ENCODE data around the gene WNK2.

Gene WNK2

GRCh38 chr9:93200449-93200742, 16.5 kb downstream of the WNK2 start:
- no peak for DNase-seq (ENCODE audit: low read depth)

- no peak for DNase-seq (ENCODE audit: low read depth)
Observed at GRCh38 chr9:93200989-93201334, 17.0 kb downstream of the WNK2 start.

GRCh38 chr9:93203026-93203717, 19.2 kb downstream of the WNK2 start:
- DNase-seq (ENCODE audit: low read depth), result no peak

GRCh38 chr9:93203718-93204469, 20.0 kb downstream of the WNK2 start:
- DNase-seq (ENCODE audit: low read depth), result no peak

- no peak for DNase-seq (ENCODE audit: low read depth)
Observed at GRCh38 chr9:93204470-93205043, 20.6 kb downstream of the WNK2 start.

- DNase-seq (ENCODE audit: low read depth), result no peak
Observed at GRCh38 chr9:93205045-93205768, 21.3 kb downstream of the WNK2 start.

GRCh38 chr9:93205896-93206575, 22.1 kb downstream of the WNK2 start:
- DNase-seq (ENCODE audit: low read depth), result no peak

GRCh38 chr9:93206576-93207155, 22.7 kb downstream of the WNK2 start:
- no peak for DNase-seq (ENCODE audit: low read depth)

- no peak for DNase-seq (ENCODE audit: low read depth)
Observed at GRCh38 chr9:93207326-93207814, 23.4 kb downstream of the WNK2 start.

GRCh38 chr9:93207860-93208734, 24.2 kb downstream of the WNK2 start:
- DNase-seq (ENCODE audit: low read depth), result no peak

GRCh38 chr9:93209097-93209496, 25.2 kb downstream of the WNK2 start:
- no peak for DNase-seq (ENCODE audit: low read depth)

- no peak for DNase-seq (ENCODE audit: low read depth)
Observed at GRCh38 chr9:93209576-93210323, 25.8 kb downstream of the WNK2 start.

GRCh38 chr9:93210324-93210973, 26.5 kb downstream of the WNK2 start:
- no peak for DNase-seq (ENCODE audit: low read depth)

- no peak for DNase-seq (ENCODE audit: low read depth)
Observed at GRCh38 chr9:93210974-93211653, 27.2 kb downstream of the WNK2 start.

- no peak for DNase-seq (ENCODE audit: low read depth)
Observed at GRCh38 chr9:93211654-93212001, 27.7 kb downstream of the WNK2 start.

GRCh38 chr9:93212409-93212808, 28.5 kb downstream of the WNK2 start:
- no peak for DNase-seq (ENCODE audit: low read depth)

- DNase-seq (ENCODE audit: low read depth), result no peak
Observed at GRCh38 chr9:93216073-93216365, 32.1 kb downstream of the WNK2 start.

- no peak for DNase-seq (ENCODE audit: low read depth)
Observed at GRCh38 chr9:93217706-93218105, 33.8 kb downstream of the WNK2 start.

- no peak for DNase-seq (ENCODE audit: low read depth)
Observed at GRCh38 chr9:93218161-93218560, 34.2 kb downstream of the WNK2 start.
